Dedifferentiated amniotic fluid mesenchymal stem cell (primary cell): ENCODE results near the gene TAF8.
"Not testable (repeated sequence)": the region's sequence is repeated elsewhere in the genome, so short reads cannot be mapped to it uniquely, and the experiment has no call there.

Source experiments
- DNase-seq: peaks from one replicate; pipeline ENCODE4 v3.0.0-alpha.2; 2016; ENCODE audit errors: extremely low spot score

The TAF8 gene

GRCh38 chr6:42050297-42051267, at the start of gene TAF8:
Gene TAF8, plus strand, starts transcription at chr6:42050524. Its CDS starts 18 bp downstream, at chr6:42050542.
- DNase-seq: peak; percentile 93

GRCh38 chr6:42001506-42001905, 48.8 kb upstream of the TAF8 start:
- DNase-seq: no peak

- DNase-seq: not testable (repeated sequence)
Measured at GRCh38 chr6:42003658-42004057, 46.7 kb upstream of the TAF8 start.

- no peak for DNase-seq
Measured at GRCh38 chr6:42007286-42008137, 42.8 kb upstream of the TAF8 start.

- DNase-seq: not testable (repeated sequence)
Measured at GRCh38 chr6:42008138-42008528, 42.2 kb upstream of the TAF8 start.

GRCh38 chr6:42009844-42010184, 40.5 kb upstream of the TAF8 start:
- DNase-seq: no peak

DNA sequence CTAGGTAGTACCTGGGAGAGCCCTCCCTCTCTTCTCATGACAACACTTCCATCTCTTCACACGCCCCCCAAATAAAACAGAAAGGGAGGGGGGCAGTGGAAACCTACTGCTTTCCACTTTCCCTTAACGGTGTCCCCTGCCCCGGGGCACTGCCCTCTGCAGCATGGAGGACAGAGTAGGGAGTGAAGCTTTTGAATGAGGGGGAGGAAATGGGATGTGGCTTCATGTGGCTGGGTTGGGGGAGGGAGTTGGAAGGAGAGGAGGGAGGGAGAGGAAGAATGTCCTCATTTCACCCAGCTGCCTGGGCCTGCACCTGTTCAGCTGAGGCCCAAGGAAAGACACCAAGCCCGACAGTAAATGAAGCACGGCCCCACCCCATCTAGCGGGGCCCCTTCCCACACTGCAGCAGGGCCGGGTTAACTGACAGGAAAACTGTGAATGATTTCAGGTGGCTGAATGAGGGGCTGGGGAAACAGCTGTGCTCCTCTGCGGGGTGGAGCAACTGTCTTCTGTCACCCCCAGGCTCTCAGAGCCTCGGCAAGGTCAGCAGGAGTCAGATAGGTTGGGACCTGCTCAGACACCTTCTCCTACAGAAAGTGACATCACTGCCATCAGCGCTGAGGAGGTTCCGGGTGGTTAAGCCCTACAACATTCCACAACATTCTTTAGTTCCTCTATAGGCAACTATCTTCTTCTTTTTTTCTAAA, 40.0 kb upstream of the TAF8 start:
- no peak for DNase-seq

DNA sequence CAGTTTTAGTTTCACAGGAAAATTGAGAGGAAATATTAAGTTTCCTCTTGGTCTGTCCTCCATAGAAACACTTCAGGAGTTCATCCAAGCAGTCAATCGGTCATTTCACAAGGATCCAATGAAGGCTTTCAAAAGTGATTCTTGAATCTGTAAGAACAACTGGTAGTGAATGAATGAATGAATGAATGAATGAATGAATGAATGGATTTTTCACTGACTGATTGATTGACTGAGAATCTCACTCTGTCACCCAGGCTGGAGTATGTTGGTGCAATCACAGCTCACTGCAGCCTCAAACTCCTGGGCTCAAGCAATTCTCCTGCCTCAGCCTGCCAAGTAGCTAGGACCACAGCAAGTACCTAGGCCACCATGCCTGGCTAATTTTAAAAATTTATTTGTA, 39.4 kb upstream of the TAF8 start:
- no peak for DNase-seq

DNA sequence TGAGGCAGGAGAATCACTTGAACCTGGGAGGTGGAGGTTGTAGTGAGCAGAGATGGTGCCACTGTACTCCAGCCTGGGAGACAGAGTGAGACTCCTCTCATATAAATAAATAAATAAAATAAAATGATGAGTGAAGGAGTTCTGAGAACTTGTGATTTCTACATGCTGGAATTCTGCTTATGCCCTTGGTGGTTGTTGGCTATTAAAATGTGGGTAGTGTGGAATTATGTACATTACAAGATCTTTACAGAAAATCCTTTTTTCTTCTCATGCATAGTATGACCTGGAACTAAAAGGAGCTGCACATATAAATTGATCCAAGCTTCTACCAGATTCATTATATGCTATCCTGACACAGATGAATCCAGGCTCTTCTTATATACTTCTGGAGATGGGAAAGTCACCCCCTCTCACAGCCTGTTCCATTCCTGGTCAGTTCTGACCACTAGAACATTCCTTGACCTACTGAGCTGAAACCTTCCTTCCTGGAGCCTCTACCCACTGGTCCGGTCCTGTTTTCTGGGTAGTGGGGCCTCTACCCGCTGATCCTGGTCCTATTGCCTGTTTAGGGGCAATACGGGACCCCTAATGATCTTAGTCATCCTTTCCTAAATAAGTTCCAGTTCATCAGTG, 37.7 kb upstream of the TAF8 start:
- peak; percentile 28 for DNase-seq

GRCh38 chr6:42013134-42013516, 37.2 kb upstream of the TAF8 start:
- peak; percentile 62 for DNase-seq

DNA sequence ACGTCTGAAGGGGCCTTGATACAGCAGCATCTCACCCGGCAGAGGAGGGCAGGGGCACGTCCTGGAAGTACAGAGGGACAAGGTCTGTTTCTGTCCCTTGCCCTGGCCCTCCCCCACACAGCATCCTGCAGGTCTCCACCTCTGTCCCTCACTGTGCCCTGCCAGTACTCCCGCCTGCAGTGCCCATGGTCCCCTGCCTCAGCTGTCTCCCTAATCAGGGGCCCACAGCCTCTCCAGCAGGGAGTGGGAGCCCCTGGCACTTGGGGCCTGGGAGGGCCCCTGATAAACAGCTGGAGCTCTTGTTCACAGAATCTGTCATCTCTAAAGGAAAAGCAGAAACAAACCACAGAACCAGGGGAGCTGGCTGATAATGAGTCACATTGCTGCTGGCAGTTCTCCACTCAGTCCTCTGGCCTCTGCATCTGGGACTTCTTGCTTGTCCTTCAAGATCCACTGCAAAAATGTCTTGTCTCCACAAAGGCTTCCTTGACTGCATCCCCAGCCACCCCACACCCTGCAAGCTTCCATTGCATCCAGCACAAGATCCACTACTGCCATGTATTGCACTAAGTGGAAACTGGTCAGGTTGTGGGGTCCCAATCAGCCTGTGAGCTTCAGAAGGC, 33.2 kb upstream of the TAF8 start:
- peak; percentile 65 for DNase-seq

DNA sequence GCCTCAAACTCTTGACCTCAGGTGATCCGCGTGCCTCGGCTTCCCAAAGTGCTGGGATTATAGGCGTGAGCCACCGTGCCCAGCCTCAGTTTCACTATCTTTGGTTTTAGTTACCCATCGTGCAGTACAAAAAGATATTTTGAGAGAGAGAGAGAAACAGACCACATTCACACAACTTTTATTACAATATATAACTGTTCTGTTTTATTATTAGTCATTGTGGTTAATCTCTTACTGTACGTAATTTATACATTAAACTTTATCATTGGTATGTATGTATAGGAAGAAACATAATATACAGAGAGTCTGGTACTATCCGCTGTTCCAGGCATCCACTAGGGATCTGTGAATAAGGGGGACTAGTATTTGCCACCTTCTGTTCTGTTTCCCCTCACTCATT, 29.4 kb upstream of the TAF8 start:
- no peak for DNase-seq

DNA sequence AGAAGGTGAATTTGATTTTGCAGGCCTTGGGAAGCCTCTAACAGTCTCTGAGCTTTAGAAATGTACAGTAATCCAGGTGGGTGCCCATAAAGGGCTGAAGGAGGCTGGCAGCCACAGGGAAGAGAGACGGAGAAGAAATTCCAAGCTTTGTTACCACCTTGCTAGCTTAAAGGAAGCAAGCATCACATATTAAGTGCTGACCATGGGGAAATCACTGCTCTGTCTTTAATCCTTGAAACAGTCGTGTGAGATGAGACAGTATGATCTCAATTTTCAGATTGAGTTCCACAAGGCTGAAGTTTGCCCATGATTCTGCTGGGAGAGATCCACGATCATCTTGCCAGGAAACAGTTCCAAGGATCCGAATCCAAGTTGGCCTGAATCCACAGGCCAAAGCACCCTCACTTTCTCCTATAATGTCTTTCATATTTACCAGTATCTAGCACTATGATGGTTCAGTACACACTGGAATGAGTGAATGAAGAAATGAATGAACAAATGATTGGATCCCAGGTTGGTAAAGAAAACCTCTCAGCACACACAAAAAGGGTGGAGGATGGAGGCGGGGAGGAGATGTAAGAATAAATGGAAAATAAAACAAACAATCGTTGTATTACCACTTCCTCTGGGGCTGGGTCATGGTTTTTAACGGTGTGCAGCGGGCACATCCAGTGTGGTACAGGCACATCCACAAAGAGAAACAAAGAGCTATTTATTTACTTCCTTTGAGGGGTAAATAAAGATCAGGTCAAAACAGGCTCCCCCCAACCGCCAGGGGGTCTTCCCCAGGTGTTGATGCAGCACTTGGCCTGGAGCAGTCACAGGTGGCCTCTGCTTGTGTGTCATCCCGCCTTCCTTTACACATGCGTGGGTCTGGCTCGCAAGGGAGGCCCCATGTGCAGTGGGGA, 28.2 kb upstream of the TAF8 start:
- DNase-seq: no peak

- DNase-seq: no peak
Measured at GRCh38 chr6:42022755-42023384, 27.5 kb upstream of the TAF8 start.

DNA sequence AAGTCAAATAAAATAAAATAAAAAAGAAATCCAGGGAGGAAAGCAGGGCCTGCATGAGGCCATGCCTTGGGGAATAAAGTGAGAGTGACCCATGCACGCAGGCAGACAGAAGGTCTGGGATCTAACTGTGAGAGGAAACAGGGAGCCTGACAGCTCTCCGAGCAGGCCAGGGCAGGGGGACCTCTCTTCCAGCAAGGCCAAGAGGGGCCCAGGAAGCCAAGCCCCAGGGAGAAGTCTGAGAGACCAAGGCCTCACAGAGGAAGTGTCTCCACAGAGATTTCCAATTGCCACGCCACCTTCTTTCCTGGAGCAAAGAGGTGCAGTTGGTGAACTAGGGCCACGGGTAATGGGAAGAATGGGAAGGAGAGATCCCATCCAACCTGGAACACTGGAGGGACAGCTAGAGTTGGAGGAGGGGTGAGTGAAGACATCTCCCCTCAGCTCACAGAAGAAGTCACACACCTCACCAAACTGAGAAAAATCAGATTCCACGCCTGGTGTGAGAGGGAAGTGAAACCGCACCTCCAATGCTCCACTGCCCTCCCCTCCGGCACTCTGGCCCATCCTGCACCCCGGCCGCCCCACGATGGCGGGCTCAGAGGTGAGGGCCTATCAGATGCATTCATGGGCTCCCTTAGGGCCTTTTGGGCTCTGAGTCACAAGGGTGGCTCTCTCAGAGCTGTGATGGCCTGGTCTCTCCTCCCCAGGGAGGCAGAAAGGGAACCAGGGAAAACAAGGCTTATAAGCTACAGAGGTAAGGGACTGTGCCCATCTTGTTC, 25.1 kb upstream of the TAF8 start:
- DNase-seq: no peak

DNA sequence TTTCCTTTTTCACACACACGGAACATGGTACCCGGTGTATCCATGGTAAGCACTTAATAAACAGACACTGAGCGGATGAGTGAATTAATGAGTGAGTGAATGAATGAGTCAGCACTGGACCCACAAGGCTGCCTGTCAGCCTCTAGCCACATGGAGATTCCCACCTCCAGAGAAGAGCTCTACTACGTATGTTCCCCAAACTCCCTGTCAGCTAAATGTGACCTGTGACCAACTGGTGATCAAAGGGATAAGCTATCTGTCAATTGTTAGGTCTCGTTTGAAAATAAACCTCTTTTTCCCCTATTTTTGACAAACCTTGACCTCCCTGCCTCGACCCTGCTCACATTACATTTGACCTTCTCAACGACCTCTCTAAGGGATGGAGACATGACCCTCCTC, 24.5 kb upstream of the TAF8 start:
- no peak for DNase-seq

- no peak for DNase-seq
Measured at GRCh38 chr6:42026540-42026939, 23.8 kb upstream of the TAF8 start.

DNA sequence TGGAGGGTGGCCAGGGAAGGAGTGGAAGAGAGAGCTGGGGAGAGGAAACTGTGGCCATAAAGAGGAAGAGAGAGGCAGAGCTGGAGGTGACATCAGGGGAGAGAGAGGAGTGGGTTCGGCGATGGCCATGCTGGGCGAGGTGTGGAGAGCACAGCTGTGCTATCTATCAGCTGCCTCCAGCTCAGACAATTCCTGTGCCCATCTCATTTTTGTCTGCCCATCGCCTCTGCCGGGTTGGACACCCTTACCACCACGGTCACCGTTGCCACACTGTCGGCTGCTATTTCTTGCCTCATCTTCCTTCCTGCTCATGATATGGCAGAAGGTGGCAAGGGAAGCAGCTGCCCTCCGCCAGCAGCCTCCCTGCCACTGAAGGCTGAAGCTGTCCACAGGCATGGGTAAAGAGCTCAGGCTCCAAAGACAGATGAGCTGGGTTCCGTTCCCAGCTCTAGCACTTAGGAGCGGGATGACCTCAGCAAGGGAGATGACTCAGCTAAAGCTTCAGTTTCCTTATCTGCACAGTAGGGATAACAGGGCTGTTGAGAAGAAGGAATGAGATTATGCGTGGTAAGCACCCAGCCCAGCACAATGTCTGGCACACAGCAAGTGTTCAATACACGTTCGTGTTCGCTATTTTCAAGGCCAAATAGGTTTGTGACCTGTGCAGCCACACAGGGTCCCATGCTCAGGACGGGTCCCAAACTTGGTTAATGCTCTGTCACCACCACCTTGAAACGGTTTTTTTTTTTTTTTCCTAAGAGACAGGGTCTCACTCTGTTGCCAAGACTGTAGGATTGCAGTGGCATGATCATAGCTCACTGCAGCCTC, 21.9 kb upstream of the TAF8 start:
- DNase-seq: no peak
